Lower leg skin (tissue), 4 donors: ENCODE data around the gene IRX6. TPM values are rescaled to one million over a fixed set of nuclear protein-coding genes. Genes with fewer than 3 reads are reported as not detected.

Experiments used
- DNase-seq, 2 donors: peaks; one replicate each; pipeline ENCODE4 v3.0.0-alpha.2; 2019; ENCODE audit warnings: low spot score in 2 of 2
- H3K4me3 ChIP-seq: fragments of 200-600 bp; sonication (generic); 2 replicates; pipeline ENCODE4 v1.5.1; 2017; ENCODE audit warnings: mild to moderate bottlenecking, low read depth; ENCODE audit not compliant: poor library complexity, severe bottlenecking
- POLR2A ChIP-seq, 2 donors: fragments of 450-650 bp; IDR thresholded peaks; one replicate each; pipeline ENCODE4 v1.6.1; 2016 to 2017; ENCODE audit warnings: antibody characterized with exemption in 2 of 2, mild to moderate bottlenecking in 1 of 2, moderate library complexity in 1 of 2
- WGBS, 2 donors: methylation state at CpG; one replicate each; pipeline ENCODE4 v1.1.5; 2018; 5-methylcytosine and 5-hydroxymethylcytosine counted together
- intact Hi-C: fragments of 100-400 bp; cut with DNase I; formaldehyde crosslinking; loops from one replicate; pipeline ENCODE4 v1.15.0; 2023; ENCODE audit warnings: low total_unique reads
- total RNA-seq, 4 donors: library from RNA; depleted of rRNA; stranded (reverse); fragments of >200 nt; gene quantifications; one replicate each; pipeline ENCODE4 v1.1.0, GENCODE V29; 2016
- TF ChIP-seq, protein P1 (sequence below), 3 donors: fragments of 450-650 bp; IDR thresholded peaks; one replicate each; pipeline ENCODE4 v1.5.1; 2016; ENCODE audit warnings: antibody characterized with exemption in 3 of 3, mild to moderate bottlenecking in 3 of 3, moderate library complexity in 2 of 3

IRX6 gene
- total RNA-seq, 4 donors from 2014 or later: 6.7 to 17.7 (median 13.3) TPM

DNA sequence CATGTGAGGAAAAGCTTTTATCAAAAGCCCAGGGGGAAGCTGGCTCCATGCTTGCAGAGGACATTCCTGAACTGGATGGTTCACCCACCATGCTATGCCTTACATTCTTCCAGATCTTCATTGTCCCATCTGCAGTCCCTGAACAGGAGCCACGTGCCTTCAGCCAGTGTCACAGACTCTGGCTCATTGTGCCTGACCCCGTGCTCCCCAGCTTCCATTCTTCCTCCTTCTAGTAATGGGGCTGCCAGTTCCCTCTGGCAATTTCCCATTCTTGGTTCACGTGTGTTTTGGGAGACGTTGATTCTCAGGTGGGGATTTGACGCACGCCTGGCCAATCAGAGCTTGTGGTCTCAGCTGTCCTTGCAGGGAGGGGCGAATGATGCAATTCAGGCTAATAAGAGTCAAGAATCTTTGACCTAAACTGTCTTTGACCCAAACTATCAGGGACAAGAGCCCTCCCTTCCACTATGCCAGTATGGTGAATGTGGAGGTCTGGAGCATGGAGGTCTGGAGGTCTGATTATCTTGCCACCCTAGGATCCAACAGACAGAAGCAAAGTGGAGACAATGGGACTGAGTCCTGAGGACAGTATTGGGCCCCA is 52.7 kb downstream of the IRX6 start:
- no peak for DNase-seq
- TF ChIP-seq, protein P1, sequence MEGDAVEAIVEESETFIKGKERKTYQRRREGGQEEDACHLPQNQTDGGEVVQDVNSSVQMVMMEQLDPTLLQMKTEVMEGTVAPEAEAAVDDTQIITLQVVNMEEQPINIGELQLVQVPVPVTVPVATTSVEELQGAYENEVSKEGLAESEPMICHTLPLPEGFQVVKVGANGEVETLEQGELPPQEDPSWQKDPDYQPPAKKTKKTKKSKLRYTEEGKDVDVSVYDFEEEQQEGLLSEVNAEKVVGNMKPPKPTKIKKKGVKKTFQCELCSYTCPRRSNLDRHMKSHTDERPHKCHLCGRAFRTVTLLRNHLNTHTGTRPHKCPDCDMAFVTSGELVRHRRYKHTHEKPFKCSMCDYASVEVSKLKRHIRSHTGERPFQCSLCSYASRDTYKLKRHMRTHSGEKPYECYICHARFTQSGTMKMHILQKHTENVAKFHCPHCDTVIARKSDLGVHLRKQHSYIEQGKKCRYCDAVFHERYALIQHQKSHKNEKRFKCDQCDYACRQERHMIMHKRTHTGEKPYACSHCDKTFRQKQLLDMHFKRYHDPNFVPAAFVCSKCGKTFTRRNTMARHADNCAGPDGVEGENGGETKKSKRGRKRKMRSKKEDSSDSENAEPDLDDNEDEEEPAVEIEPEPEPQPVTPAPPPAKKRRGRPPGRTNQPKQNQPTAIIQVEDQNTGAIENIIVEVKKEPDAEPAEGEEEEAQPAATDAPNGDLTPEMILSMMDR (IDR thresholded peaks at IDR 0.05): no peak
- TF ChIP-seq POLR2A (IDR thresholded peaks at IDR 0.05): no peak
- 91 to 95% methylated on average over 7 of the region's 7 CpGs for WGBS, 2 donors
- H3K4me3 ChIP-seq: no peak overlapping the region
- intact Hi-C loops: no loop called here

DNA sequence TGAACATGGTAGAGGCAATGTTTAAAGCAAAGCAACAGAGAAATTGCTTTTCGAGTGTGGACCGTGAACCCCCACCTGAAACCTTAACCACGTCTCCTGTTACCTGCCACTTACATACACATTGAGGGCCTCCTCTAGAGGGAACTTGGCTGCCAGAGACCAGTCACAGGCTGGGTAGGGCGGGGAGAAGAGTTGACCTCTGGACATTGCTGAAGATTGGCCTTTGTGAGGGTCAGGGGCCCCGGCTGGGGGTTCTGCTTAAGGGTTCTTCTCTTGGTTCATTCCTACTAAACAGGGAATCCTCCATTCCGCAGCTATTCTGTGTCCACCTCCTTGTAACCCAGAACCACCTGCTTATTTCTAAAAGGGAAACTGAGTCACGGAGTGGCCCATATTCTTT is 53.8 kb downstream of the IRX6 start:
- no peak overlapping the region for H3K4me3 ChIP-seq
- intact Hi-C loops: no loop called here
- WGBS, 2 donors: 92 to 94% methylated on average over 7 of the region's 7 CpGs
- no peak for DNase-seq
- no peak for TF ChIP-seq POLR2A (IDR thresholded peaks at IDR 0.05)
- TF ChIP-seq, protein P1 (IDR thresholded peaks at IDR 0.05): no peak

DNA sequence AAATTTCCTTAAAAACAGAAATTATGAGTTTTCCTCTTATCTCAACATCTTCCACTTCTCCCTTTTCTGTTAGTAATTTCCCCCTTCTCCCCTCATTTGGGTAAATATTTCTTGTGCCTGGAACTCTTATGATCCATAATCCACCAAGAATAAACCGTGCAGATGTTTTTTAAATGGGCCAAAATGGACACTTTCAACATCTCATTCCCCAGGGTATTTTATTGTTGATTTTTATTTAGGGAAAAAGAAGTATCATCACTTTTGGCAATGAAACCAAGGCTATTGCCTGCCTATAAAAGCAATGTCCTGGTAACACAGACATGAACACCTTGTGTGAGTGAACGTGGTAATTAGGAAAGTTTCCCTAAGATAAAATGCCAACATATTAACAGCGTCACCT is 54.6 kb downstream of the IRX6 start:
- intact Hi-C loops: no loop called here
- no peak for TF ChIP-seq POLR2A (IDR thresholded peaks at IDR 0.05)
- TF ChIP-seq, protein P1 (IDR thresholded peaks at IDR 0.05): no peak
- no peak for DNase-seq
- H3K4me3 ChIP-seq: no peak overlapping the region
- 70 to 77% methylated on average over 3 of the region's 3 CpGs for WGBS, 2 donors

DNA sequence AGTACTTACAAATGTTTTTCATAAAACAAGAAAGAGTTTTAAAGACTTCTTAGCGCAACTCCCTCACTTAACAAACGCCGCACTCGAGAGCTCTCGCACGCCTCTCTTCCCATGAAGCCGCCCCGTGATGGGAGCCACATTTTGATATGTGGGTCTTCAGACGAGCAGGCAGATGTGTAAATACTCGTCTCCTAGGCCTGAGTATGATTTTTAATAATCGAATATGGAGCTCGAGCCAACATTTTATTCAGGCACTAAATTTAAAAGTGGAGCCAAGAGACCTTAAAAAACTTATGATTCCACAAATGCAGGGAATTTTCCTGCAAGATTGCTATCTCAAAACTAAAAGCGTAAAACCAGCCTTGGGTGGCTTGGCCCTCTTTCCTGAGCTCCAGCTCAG is 55.4 kb downstream of the IRX6 start:
- 65 to 75% methylated on average over 13 of the region's 13 CpGs for WGBS, 2 donors
- no peak overlapping the region for H3K4me3 ChIP-seq
- TF ChIP-seq POLR2A (IDR thresholded peaks at IDR 0.05): no peak
- TF ChIP-seq, protein P1 (IDR thresholded peaks at IDR 0.05): no peak
- intact Hi-C loops: no loop called here
- no peak for DNase-seq

DNA sequence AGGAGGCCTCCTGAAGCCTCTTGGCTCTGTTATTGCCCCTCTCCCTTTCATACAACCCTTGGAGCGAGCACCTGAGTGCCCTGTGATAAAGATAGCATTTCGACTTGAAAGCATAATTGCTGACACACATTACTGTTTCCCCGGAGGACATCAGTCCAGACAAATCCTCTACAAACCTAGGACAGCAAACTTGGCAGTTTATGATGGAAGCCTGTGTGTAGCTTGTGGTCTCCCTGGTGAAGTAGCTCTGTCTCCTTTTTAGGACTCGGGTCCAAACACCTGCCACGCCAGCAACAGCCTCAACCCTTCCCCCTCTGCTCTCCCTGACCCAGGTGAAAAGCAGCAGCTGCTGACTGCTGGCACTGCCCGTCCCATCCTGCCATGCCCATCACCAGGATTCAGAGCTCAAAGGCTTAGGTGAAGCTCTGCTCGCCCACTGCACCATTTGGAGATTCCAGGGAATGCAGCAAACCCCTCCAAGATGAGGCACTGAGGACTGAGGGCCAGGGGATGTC is 55.9 kb downstream of the IRX6 start:
- no peak for DNase-seq
- 64 to 68% methylated on average over 7 of the region's 7 CpGs for WGBS, 2 donors
- no peak overlapping the region for H3K4me3 ChIP-seq
- no peak for TF ChIP-seq POLR2A (IDR thresholded peaks at IDR 0.05)
- TF ChIP-seq, protein P1 (IDR thresholded peaks at IDR 0.05): no peak
- intact Hi-C loops: no loop called here

Other genes starting within 250 kb of the IRX6 start
- 100 to 1,000 TPM; 152 to 516 (median 223) TPM for gene MMP2, start 155.0 kb downstream of the IRX6 start, total RNA-seq
- 10 to 100 TPM; 16.9 to 36.9 (median 25.4) TPM for gene LPCAT2, start 184.9 kb downstream of the IRX6 start, total RNA-seq
- 100 to 1,000 TPM; 139 to 168 (median 163) TPM for gene CAPNS2, start 242.5 kb downstream of the IRX6 start, total RNA-seq